Measurements from ENCODE around the gene AOPEP. TPM values are rescaled to one million over a fixed set of nuclear protein-coding genes. Genes with fewer than 3 reads are reported as not detected.
A peak's percentile ranks its signal among the peaks of the same experiment; 100 is the strongest.

AOPEP gene
- total RNA-seq, 1 experiment from 2014 or later: 36.4 TPM

DNA sequence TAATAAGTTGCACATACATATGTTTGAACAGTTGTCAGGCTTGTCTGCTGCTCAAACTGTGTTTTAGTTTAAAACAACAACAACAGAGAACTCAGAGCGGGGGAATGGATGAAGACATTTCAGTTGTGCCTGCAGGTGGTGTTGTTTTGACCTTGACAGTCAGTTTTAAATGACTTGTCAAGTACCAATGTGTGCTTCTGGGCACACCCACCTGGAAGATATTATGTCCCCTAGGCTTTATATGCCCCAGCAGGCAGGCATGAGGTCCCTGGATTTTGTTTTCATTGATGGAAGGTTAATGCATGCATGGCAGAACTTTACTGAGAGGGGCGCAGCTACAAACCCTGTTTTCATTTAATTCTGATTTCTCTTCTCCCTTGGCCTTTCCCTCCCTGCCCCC is 84.6 kb downstream of the AOPEP start:
- H3K4me3 ChIP-seq (ENCODE audit: low read depth in 2 of 2, low read length in 2 of 2): no peak overlapping the region
- peak overlapping the region; percentile 51; the same call in 1 of the 2 replicates for H3K27ac ChIP-seq (ENCODE audit: low read length)
- POLR2A ChIA-PET: no interaction called here
- DNase-seq (ENCODE audit: low read depth, low spot score): no peak
- no peak for ATAC-seq
- no TSS peak for BruUV-seq (replicated peaks)
- no peaks in the 10 kb centered on the region for H3K27me3 ChIP-seq (ENCODE audit: control insufficient read depth, insufficient read depth, low read length)
- intact Hi-C loops (cut with micrococcal nuclease; ENCODE audit: unreplicated experiment) (no loop called here), in situ Hi-C loops (cut with HindIII; ENCODE audit: low pct_unique_long_range_greater_than_20kb, low sequenced_read_pairs) (no loop called here)
- no peaks in the 10 kb centered on the region for H3K36me3 ChIP-seq (ENCODE audit: control insufficient read depth, insufficient read depth, low read length)
- no peaks in the 10 kb centered on the region for H3K9me3 ChIP-seq (ENCODE audit: control insufficient read depth, insufficient read depth, low read depth, low read length)
- H3K4me1 ChIP-seq (ENCODE audit: control insufficient read depth, insufficient read depth, low read length): peaks cover 13% of the 10 kb centered on the region
- CTCF ChIA-PET: no interaction called here
- TF ChIP-seq SIN3A (IDR thresholded peaks at IDR 0.05; ENCODE audit: borderline replicate concordance, insufficient read depth, low read depth, low read length) (no peak), POLR2AphosphoS5 (IDR thresholded peaks at IDR 0.05; ENCODE audit: low read depth, low read length) (no peak), TCF7L2 (IDR thresholded peaks at IDR 0.05; ENCODE audit: low read depth, low read length) (no peak)
- TF ChIP-seq, protein P1, sequence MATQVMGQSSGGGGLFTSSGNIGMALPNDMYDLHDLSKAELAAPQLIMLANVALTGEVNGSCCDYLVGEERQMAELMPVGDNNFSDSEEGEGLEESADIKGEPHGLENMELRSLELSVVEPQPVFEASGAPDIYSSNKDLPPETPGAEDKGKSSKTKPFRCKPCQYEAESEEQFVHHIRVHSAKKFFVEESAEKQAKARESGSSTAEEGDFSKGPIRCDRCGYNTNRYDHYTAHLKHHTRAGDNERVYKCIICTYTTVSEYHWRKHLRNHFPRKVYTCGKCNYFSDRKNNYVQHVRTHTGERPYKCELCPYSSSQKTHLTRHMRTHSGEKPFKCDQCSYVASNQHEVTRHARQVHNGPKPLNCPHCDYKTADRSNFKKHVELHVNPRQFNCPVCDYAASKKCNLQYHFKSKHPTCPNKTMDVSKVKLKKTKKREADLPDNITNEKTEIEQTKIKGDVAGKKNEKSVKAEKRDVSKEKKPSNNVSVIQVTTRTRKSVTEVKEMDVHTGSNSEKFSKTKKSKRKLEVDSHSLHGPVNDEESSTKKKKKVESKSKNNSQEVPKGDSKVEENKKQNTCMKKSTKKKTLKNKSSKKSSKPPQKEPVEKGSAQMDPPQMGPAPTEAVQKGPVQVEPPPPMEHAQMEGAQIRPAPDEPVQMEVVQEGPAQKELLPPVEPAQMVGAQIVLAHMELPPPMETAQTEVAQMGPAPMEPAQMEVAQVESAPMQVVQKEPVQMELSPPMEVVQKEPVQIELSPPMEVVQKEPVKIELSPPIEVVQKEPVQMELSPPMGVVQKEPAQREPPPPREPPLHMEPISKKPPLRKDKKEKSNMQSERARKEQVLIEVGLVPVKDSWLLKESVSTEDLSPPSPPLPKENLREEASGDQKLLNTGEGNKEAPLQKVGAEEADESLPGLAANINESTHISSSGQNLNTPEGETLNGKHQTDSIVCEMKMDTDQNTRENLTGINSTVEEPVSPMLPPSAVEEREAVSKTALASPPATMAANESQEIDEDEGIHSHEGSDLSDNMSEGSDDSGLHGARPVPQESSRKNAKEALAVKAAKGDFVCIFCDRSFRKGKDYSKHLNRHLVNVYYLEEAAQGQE (IDR thresholded peaks at IDR 0.05; ENCODE audit: insufficient read depth in 1 of 2, low read depth in 2 of 2, low read length in 1 of 2): no peak
- TF ChIP-seq, protein P2, sequence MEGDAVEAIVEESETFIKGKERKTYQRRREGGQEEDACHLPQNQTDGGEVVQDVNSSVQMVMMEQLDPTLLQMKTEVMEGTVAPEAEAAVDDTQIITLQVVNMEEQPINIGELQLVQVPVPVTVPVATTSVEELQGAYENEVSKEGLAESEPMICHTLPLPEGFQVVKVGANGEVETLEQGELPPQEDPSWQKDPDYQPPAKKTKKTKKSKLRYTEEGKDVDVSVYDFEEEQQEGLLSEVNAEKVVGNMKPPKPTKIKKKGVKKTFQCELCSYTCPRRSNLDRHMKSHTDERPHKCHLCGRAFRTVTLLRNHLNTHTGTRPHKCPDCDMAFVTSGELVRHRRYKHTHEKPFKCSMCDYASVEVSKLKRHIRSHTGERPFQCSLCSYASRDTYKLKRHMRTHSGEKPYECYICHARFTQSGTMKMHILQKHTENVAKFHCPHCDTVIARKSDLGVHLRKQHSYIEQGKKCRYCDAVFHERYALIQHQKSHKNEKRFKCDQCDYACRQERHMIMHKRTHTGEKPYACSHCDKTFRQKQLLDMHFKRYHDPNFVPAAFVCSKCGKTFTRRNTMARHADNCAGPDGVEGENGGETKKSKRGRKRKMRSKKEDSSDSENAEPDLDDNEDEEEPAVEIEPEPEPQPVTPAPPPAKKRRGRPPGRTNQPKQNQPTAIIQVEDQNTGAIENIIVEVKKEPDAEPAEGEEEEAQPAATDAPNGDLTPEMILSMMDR (IDR thresholded peaks at IDR 0.05): no peak

DNA sequence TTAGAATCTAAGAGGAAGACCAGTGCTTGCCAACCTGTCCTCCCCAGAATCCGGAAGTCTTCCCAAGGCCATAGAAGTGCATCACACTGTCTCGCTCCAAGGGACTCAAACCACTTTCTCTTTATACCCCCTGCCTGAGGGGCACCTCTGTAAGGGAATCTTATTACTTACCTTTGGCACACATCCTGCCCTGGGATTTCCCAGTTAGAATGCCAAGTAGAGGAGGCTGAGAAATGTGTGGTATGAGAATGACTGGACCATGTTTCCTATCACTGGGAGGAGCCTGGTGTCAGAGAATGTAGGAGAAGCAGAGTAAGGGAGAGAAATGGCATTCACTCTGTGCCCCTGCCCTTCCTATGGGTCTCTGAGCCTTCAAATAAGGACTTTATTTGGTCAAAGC is 85.8 kb downstream of the AOPEP start:
- ChIA-PET CTCF (no interaction called here), POLR2A (interaction anchor here (0.5 kb wide), 1 partner anchor 10 kb away, joined by 7 read pairs; no protein-coding TSS in a partner anchor)
- no peaks in the 10 kb centered on the region for H3K9me3 ChIP-seq (ENCODE audit: control insufficient read depth, insufficient read depth, low read depth, low read length)
- no peak overlapping the region for H3K4me3 ChIP-seq (ENCODE audit: low read depth in 2 of 2, low read length in 2 of 2)
- H3K4me1 ChIP-seq (ENCODE audit: control insufficient read depth, insufficient read depth, low read length): peaks cover 7% of the 10 kb centered on the region
- in situ Hi-C loops (cut with HindIII; ENCODE audit: low pct_unique_long_range_greater_than_20kb, low sequenced_read_pairs): no loop called here
- no TSS peak for BruUV-seq (replicated peaks)
- ATAC-seq (peak; percentile 67; the same call in 1 of the 2 replicates), DNase-seq (ENCODE audit: low read depth, low spot score) (no peak)
- H3K27me3 ChIP-seq (ENCODE audit: control insufficient read depth, insufficient read depth, low read length): no peaks in the 10 kb centered on the region
- H3K36me3 ChIP-seq (ENCODE audit: control insufficient read depth, insufficient read depth, low read length): no peaks in the 10 kb centered on the region
- intact Hi-C loops (cut with micrococcal nuclease; ENCODE audit: unreplicated experiment): no loop called here
- TF ChIP-seq, protein P2 (IDR thresholded peaks at IDR 0.05): no peak
- TF ChIP-seq SIN3A (IDR thresholded peaks at IDR 0.05; ENCODE audit: borderline replicate concordance, insufficient read depth, low read depth, low read length) (no peak), POLR2AphosphoS5 (IDR thresholded peaks at IDR 0.05; ENCODE audit: low read depth, low read length) (no peak), TCF7L2 (IDR thresholded peaks at IDR 0.05; ENCODE audit: low read depth, low read length) (no peak)
- TF ChIP-seq, protein P1 (IDR thresholded peaks at IDR 0.05; ENCODE audit: insufficient read depth in 1 of 2, low read depth in 2 of 2, low read length in 1 of 2): no peak
- peak overlapping the region; percentile 54 for H3K27ac ChIP-seq (ENCODE audit: low read length)

Data from Panc1 (cell line).